AG04450 (cell line): Measurements from ENCODE around the gene TRERF1. TPM values are rescaled to one million over a fixed set of nuclear protein-coding genes. Genes with fewer than 3 reads are reported as not detected.

Experiments
- CTCF ChIA-PET: fragments of 300-600, 350-600 bp; formaldehyde crosslinking; extraction: SDS; loops from one replicate; lab custom pipeline; 2022; ENCODE audit warnings: antibody characterized with exemption, inconsistent platforms; lab: Charles Lee
- POLR2A ChIA-PET: fragments of 350-600 bp; formaldehyde crosslinking; extraction: SDS; loops from one replicate; lab custom pipeline; 2021; ENCODE audit warnings: antibody characterized with exemption, inconsistent platforms; lab: Yijun Ruan, JAX
- DNase-seq: peaks from one replicate; pipeline ENCODE4 v3.0.0-alpha.2; 2011; ENCODE audit warnings: low read depth, low spot score
- H3K27ac ChIP-seq: one replicate; pipeline ENCODE4 v1.5.1; 2012; ENCODE audit warnings: low read depth, low read length, control low read depth
- H3K27me3 ChIP-seq: one replicate; pipeline ENCODE4 v1.6.0; 2012; ENCODE audit warnings: low read length; ENCODE audit not compliant: control insufficient read depth, insufficient read depth
- H3K4me3 ChIP-seq: 2 replicates; pipeline ENCODE4 v1.5.1; 2011; ENCODE audit warnings: mild to moderate bottlenecking, low read depth, low read length, control low read depth
- H3K9me3 ChIP-seq: 2 replicates; pipeline ENCODE4 v1.5.1; 2012; ENCODE audit warnings: low read length; ENCODE audit not compliant: control insufficient read depth, insufficient read depth
- CTCF ChIP-seq: IDR thresholded peaks from 2 replicates; pipeline ENCODE4 v1.5.1; 2011; ENCODE audit warnings: low read depth, low read length, control low read depth, inconsistent platforms
- polyA plus RNA-seq: library from polyadenylated mRNA; depleted of rRNA; stranded (reverse); fragments of >200 nt; gene quantifications from 2 replicates; pipeline ENCODE4 v1.2.3, GENCODE V29; 2011

The TRERF1 gene
- polyA plus RNA-seq, 1 experiment = 7.3 TPM

GRCh38 chr6:42403831-42404230 lies 47.9 kb downstream of the TRERF1 start:
- Histone ChIP-seq H3K27me3 (no peaks in the 10 kb centered on the region), H3K27ac (peak overlapping the region; percentile 66), H3K9me3 (no peaks in the 10 kb centered on the region), H3K4me3 (no peak overlapping the region)
- ChIA-PET POLR2A (no interaction called here), CTCF (interaction anchor here (1.2 to 6.0 kb wide), 2 partner anchors 128 to 144 kb away, joined by 3 to 28 read pairs; no protein-coding TSS in a partner anchor)
- no peak for TF ChIP-seq CTCF
- DNase-seq = no peak

- Histone ChIP-seq H3K4me3 (no peak overlapping the region), H3K9me3 (no peaks in the 10 kb centered on the region), H3K27me3 (no peaks in the 10 kb centered on the region), H3K27ac (peak overlapping the region; percentile 66)
- CTCF ChIA-PET = interaction anchor here (1.2 to 6.0 kb wide), 2 partner anchors 128 to 144 kb away, joined by 3 to 28 read pairs; no protein-coding TSS in a partner anchor
- POLR2A ChIA-PET = no interaction called here
- peak; percentile 11; the same call in 1 of the 2 replicates for TF ChIP-seq CTCF
- no peak for DNase-seq
Measured at GRCh38 chr6:42403421-42403820, 48.3 kb downstream of the TRERF1 start.

GRCh38 chr6:42402184-42402583 lies 49.5 kb downstream of the TRERF1 start:
- no peaks in the 10 kb centered on the region for H3K27me3 ChIP-seq
- H3K4me3 ChIP-seq = no peak overlapping the region
- TF ChIP-seq CTCF = no peak
- CTCF ChIA-PET = interaction anchor here (0.9 to 6.0 kb wide), 2 partner anchors 10 to 145 kb away, joined by 3 to 28 read pairs; no protein-coding TSS in a partner anchor
- DNase-seq = no peak
- POLR2A ChIA-PET = no interaction called here
- H3K9me3 ChIP-seq = no peaks in the 10 kb centered on the region
- no peak overlapping the region for H3K27ac ChIP-seq

- DNase-seq = no peak
- ChIA-PET POLR2A (no interaction called here), CTCF (no interaction called here)
- Histone ChIP-seq H3K9me3 (no peaks in the 10 kb centered on the region), H3K27ac (no peak overlapping the region), H3K27me3 (no peaks in the 10 kb centered on the region), H3K4me3 (no peak overlapping the region)
- TF ChIP-seq CTCF = no peak
Measured at GRCh38 chr6:42401613-42401951, 50.1 kb downstream of the TRERF1 start.

GRCh38 chr6:42400886-42401612 lies 50.7 kb downstream of the TRERF1 start:
- H3K27me3 ChIP-seq = no peaks in the 10 kb centered on the region
- H3K27ac ChIP-seq = no peak overlapping the region
- no peak for DNase-seq
- H3K4me3 ChIP-seq = no peak overlapping the region
- ChIA-PET CTCF (no interaction called here), POLR2A (no interaction called here)
- no peak for TF ChIP-seq CTCF
- no peaks in the 10 kb centered on the region for H3K9me3 ChIP-seq
